GM19099 (cell line): ENCODE data around the gene MACROD2.

Experiments
- POLR2A ChIP-seq: IDR thresholded peaks from 3 replicates; pipeline ENCODE4 v1.6.1; 2011; ENCODE audit warnings: low read depth; ENCODE audit not compliant: insufficient read length; ENCODE audit errors: extremely low read depth

MACROD2 gene

DNA sequence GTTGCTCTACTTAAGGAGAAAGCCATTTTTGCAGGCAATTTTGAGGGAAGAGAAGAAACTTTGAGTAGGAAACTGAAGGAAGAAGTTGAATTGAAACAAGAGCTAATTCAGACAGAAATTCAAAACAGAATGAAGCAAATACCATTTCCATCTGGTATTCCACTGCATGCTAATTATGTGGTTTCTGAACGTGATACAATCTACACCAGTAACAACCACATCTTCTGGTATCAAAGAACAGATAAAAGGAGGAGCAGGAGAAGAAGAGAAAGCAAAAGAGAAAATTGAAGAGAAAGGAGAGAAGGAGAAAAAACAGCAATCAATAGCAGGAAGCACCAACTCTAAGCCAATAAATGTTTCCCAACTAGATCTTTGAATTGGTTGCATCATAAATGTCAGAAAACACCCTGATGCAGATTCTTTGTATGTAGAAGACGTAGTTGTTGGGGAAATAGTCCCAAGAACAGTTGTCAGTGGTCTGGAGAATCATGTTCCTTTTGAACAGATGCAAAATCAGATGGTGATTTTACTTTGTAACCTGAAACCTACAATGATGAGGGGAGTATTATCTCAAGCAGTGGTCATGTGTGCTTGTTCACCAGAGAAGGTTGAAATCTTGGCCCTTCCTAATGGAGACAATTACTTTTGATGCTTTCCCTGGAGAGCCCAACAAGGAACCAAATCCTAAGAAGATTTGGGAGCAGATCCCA lies 132.4 kb downstream of the MACROD2 start:
- TF ChIP-seq POLR2A = no peak

DNA sequence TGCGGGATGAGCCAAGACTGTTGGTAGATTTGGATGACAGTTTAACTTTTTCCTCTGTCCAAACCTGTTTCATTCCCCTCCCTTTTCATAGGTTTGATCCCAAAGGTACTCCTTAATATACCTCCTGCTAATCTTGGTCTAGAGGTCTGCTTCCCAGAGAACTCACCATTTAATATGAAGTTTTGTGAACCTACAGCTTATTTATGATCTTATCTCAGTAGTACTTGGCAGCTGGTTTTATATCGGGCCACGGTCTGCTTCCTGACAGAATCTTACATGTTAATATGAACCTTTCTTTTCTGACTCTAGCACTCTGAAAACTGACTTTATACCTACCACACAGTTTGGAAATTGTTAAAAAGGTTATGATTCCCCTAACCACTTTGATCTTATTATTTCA lies 138.7 kb downstream of the MACROD2 start:
- no peak for TF ChIP-seq POLR2A

DNA sequence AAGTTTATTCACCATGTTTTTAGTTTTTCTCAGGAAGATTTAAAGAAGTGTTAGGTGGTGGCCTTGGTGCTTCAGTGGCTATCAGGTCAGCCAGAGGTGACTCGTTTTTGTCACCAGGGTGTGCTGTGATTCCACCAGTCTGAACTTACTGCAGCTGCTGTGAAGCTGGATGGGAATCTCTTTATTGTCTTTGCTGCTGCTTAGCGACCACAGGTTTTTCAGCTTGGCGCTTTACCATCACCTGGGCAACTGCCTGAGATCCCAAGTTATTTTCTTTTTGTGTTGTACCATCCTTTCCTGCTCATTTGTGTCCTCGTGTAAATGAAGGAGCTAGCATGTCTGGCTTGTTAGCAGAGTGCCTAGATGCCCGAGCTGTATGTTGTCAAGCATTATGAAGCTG lies 146.9 kb downstream of the MACROD2 start:
- TF ChIP-seq POLR2A = no peak

DNA sequence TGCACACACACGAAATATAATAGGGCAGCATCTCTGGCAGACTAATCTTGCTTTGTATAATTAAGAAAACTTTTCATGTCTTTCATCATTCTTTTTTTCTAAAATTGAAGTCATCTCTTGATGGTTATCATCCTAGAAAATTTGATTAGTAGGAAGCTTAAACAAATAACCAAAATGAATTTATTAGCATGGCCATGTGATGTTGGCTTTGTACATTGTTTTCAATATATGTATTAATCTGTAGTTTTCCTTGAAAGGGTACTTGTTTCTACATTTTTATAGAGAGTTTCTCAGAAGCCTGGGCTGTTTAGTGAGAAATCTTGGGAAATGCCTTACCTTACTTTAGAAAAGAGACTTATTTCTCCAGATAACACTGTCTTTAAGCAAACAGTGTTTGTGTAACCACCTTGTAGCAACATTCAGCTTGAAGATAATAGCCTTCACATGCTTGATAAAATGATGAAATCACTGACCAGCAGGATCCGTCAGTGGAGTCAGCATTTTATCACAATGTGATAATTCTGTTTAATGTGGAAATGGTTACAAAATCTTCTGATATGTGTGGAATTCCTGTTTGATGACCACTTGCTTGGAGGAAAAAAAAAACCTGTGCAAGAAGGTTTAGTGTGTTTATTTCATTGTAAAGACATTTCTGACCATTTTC lies 147.8 kb downstream of the MACROD2 start:
- TF ChIP-seq POLR2A = no peak

DNA sequence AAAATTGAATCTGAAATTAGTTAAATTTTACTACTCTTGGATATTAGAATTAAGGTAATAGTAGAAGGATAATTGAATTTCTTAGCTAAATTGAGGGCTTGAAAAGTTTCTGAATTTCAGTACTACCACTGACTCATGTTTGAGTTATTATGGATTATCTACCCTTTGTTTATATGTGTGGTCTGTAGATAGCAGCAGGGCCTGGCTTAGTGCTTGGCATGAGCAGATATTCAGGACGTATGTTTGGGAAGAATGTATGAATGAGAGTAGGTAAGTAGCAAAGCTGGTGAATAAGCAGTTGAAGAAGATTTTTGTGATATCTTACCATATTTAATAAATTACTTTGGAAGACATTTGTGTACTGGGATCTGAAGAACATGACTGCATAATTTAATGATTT lies 152.7 kb downstream of the MACROD2 start:
- no peak for TF ChIP-seq POLR2A

DNA sequence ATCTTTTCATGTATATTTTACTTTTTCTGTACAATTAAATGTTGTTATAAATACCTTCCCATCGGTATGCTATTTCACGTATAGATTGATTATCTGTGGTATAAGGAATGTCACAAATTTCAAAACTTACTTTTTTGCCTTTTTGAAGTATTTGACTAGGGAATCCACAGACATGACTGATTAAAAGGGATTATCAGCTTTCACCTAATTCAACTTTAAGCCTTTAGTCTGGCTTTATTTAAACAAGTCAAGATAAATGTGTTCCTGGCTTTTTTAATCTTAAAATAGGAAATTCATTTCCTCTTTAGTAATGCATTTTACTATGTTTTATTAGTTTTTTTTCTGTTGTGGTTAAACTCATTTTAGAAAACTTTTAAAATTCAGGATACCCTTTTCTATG lies 160.0 kb downstream of the MACROD2 start:
- no peak for TF ChIP-seq POLR2A

DNA sequence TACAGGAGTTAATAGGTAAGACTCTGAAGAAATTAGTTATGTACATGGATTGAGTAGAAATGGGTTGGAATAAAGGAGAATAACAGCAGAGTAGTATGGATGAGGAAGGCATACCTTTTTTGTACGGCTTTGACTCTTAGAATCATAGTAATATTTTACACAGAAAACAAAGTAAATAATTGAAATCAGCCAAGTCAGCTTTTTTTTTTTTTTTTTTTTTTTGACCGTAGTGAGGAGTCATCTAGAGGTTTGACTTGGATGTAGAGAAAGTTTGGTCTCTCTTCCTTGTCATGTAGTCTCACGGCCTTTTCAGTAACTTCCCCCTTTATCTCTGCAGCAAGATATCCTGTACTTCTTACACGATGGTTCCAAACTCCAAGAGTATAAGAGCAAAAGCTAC lies 183.2 kb downstream of the MACROD2 start:
- no peak for TF ChIP-seq POLR2A

DNA sequence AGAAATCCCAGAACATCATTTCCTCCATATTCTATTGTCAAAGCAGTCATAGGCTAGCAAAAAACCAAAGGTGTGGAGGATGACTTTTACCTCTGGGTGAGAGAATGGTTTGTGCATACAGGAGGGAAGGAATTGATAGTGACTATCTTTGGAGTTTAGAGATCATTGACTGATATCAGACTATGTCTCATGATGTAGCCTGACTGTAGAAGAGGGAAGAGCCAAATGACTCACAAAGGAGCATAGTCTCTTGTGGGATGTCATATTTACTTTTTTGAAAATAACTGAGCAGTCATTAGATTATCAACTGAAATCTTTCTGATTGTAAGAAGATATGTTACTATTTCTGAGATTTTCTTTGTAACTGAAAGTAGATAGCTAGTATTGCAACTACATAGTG lies 183.6 kb downstream of the MACROD2 start:
- TF ChIP-seq POLR2A = no peak

DNA sequence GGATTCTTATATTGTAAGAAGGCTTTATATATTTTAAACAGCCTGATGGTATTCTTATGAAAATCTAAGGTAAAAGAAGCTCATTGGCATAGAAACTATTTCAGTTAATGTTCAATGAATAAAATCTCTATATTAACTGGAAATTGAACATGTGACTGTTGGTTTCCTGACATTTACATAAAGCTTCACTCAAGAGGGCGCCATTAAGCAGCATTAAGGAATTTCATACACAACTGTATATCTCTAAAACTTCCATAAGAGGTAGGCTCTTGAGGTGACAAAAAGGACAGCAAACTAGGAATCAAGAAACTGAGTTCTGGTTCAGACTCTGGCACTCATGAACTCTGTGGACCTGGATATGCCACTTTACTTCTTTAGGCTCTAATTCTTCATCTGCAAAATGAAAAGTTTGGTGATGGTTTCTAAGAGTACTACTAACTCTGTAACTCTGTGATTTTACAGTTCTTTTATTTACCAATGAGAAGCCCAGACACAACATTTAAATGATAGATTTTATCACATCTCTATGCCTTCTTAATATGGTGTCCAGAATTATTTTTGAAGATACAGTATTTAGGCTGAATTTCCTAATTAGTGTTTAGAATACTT lies 194.6 kb downstream of the MACROD2 start:
- TF ChIP-seq POLR2A = no peak

DNA sequence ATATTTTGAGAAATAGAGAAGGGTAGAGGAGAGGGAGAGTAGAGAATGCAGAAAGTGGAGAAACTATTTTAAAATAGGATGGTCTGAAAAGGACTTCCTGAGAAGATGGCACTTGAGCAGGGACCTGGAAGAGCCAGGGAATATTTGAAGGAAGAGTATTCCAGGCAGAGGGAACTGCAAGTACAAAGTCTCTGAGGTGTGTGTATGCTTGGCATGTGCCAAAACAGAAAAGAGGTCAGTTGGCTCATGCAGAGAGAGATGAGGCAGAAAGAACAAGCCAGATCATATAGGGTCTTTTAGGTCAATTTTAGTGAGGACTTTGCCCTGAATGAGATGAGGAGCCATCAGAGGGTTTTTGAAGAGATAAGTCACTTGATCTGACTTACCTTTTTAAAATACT lies 196.2 kb downstream of the MACROD2 start:
- no peak for TF ChIP-seq POLR2A

DNA sequence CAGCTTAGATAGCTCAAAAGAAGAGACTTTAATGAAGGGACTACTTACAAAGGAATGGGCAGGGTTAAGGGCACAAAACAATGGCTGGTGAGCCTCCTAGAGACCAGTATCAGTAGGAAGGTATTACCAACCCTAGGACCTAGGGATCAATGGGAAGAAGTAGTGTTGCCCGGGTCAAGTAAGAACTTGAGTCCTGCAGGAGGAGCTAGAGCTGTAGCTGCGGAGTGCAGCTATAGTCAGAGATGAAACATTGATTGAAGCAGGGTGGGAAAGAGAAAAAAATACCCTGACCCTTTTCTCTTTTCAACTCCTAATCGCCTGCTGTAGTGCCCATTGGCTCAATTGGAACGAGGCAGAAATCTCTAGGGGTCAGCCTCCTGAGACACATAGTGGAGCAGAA lies 198.1 kb downstream of the MACROD2 start:
- TF ChIP-seq POLR2A = no peak

DNA sequence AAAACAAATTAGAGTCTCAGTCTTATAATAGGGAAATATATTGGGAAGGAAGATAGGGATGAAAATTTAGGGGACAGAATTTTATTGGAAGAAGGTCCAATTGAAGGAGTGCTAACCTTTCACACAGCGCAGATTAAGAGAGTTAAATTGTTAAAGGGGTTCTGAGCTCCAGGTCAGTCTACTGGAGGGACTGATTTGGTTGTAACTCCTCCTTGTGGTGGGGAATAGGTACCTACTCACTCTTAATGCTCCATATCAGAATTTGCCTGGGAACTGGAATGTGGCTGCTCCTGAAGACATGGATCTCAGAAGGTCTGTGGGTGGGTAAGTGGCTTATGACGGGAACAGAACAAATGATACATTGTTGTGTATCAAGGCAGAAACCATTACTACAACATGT lies 198.6 kb downstream of the MACROD2 start:
- no peak for TF ChIP-seq POLR2A

DNA sequence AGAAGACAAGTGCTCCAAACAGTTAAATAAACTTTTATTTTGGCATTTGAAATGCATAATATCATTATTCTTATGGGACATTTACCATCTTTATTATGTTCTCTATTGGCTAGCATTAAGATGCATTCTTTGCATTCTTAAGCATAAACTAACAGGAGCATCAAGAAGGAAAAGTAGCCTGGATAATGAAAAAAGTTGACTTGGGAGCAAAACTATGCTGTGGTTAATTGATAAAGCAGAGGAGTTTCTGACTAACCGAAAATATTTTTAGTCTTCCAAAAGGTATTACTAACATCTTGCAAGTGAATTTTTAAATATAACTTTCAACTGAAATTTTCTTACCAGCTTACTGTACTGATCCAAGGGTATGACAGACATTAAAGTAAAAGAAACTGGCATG lies 201.8 kb downstream of the MACROD2 start:
- no peak for TF ChIP-seq POLR2A

DNA sequence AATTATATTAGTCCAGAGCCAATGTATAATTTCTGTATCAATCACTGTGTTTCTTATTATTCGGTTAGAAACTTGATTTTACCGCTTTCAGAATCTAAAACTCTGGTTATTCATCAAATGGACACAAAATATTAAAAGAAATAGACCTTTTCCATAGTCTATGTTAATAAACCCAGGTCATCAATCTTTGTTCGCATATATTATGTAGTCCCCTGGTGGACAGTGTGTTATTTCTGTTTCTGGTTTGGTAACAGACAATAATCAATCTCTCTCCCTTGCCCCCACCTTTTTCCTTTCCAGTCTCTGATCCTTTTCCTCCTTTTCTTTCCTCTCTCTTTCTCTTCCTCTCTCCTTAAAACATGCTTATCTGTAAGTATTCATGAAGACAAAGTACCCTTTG lies 203.1 kb downstream of the MACROD2 start:
- no peak for TF ChIP-seq POLR2A

DNA sequence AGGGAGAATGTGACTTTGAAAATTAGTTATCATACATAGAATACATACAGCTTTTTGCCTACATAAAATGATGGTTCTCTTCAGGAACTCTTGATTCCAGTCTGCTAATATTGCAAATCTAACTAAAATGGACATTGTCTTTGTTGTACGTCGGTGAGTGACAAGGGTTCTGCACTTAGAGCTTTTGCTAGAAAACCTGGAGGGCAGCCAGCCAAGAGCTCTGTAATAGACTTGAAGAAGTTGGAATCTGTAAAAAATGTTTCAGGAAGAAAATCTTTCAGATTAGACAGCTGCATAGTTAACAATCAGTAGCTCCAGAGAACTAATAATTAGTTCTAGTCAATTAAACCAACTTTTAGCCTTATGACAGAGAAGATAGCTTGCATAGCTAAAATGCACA lies 203.8 kb downstream of the MACROD2 start:
- TF ChIP-seq POLR2A = no peak

DNA sequence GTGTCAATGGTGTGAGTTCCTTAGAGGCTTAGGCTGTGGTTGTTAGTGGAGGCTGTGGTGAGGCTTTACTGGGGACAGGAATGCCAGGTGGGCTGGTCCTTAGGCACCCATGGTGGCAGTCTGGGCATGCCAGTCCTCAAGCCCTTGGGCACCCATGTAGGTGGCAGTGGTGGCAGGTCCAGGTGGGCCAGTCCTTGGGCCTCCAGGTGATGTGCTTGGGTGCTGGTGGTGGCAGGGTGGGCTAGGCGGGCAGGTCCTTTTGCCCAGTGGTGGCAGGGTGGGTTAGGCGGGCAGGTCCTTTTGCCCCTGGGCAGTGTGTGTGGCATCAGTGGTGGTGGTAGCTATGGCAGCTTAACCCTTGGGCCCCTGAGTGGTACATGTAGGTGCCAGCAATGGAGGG lies 208.3 kb downstream of the MACROD2 start:
- no peak for TF ChIP-seq POLR2A
